GM20431 (cell line): ENCODE results near the gene SLC10A7.

Experiments
- in situ Hi-C: fragments of 300-500 bp; cut with MseI, MboI; formaldehyde crosslinking; loops from one replicate; pipeline ENCODE4 v1.15.0; 2020; ENCODE audit warnings: low sequenced_read_pairs; ENCODE audit not compliant: unreplicated experiment

SLC10A7 gene

DNA sequence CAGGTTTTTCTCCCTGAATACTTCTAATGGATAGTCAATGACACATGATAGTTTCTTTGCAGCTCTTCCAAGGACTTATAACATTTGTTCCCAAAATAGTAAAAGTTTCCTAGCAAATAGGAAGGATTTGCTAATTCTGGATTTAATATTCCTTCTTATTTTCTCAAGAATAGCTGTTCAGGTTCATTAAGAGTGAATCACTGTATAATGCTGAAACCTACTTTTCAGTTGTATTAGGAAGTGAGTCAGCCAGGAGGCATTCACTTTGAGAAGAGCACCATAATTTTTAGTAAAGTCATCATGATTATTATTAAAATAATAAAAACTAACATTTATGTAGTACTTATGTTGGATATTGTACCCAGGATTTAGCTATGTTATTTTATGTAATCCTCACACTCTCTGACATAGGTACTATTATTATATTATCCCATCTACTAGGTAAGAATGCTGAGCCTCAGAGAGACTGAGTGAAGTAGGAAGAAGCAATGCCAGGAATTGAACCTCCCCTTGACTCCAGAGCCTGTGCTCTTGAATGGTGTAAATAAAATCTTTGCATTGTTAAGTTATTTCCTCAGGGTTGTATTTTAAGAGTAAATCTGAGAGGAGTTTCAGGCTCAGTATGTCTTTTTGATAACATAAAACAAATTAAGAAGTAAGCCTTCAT is 192.6 kb downstream of the SLC10A7 start:
- in situ Hi-C loops = no loop called here

- in situ Hi-C loops = no loop called here
These were observed 193.7 kb downstream of the SLC10A7 start for GRCh38 chr4:146327859-146328650.

DNA sequence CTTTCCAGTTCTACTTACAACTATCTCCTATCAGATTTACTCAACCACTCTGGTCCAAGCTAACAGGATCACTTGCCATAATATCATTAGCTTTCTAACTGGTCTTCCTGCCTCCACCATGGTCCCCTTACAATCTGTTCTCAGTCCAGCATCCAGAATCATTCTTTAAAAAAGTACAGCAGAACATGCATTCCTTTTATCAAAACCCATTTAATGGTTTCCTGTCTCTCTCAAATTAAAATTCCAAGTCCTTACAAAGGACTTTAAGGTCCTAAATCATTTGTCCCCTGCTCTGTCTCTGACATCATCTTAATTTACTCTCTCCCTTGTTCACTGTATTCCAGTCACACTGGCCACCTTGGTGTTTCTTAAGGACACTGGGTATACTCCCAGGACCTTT is 202.8 kb downstream of the SLC10A7 start:
- in situ Hi-C loops = no loop called here

GRCh38 chr4:146317783-146318182 is 204.0 kb downstream of the SLC10A7 start:
- in situ Hi-C loops = no loop called here

- in situ Hi-C loops = no loop called here
These were observed 206.6 kb downstream of the SLC10A7 start for GRCh38 chr4:146315184-146315583.

GRCh38 chr4:146311238-146311970 is 210.3 kb downstream of the SLC10A7 start:
- in situ Hi-C loops = no loop called here

- in situ Hi-C loops = no loop called here
These were observed 211.3 kb downstream of the SLC10A7 start for GRCh38 chr4:146310319-146311021.

- in situ Hi-C loops = no loop called here
These were observed 212.8 kb downstream of the SLC10A7 start for GRCh38 chr4:146308951-146309350.

DNA sequence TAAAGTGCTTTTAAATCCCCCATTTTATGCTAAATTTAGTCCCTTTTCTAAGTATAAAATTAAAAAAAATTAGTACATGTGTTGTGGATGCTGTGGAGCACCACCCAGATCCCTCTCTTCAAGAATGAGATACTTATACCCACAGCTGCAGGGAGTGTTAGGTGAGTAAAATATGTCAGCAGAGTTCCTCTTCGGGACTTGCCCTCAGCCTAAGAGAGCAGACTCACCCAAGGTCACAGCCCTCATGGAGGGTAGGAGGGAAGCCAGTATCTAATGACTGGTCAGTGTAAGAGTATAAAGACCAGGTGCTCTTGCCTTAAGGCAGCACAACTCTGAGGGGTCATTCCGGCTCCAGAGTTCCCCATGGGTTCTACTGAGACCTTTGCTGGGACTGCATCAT is 218.9 kb downstream of the SLC10A7 start:
- in situ Hi-C loops = no loop called here

- in situ Hi-C loops = no loop called here
These were observed 222.1 kb downstream of the SLC10A7 start for GRCh38 chr4:146299607-146300006.

DNA sequence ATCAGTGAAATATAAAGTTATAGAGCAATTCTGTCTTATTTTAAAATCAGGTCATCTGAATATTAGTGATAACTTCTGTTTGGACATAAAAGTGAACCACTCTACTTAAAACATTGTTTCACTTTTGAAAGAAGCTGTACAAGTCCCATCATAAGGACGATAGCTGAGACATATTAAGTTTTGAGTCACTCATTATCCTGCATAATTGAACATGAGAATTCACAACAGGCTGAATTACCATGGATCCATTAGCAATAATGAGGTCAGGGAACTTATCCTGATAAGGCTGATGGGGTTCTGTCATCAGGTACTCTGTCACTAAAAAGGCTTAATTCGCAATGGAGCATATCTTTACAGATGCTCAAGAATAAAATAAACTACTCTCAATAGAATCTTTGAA is 227.0 kb downstream of the SLC10A7 start:
- in situ Hi-C loops = no loop called here

GRCh38 chr4:146292508-146292907 is 229.2 kb downstream of the SLC10A7 start:
- in situ Hi-C loops = no loop called here

GRCh38 chr4:146291313-146291712 is 230.4 kb downstream of the SLC10A7 start:
- in situ Hi-C loops = no loop called here

GRCh38 chr4:146288193-146288592 is 233.5 kb downstream of the SLC10A7 start:
- in situ Hi-C loops = no loop called here

DNA sequence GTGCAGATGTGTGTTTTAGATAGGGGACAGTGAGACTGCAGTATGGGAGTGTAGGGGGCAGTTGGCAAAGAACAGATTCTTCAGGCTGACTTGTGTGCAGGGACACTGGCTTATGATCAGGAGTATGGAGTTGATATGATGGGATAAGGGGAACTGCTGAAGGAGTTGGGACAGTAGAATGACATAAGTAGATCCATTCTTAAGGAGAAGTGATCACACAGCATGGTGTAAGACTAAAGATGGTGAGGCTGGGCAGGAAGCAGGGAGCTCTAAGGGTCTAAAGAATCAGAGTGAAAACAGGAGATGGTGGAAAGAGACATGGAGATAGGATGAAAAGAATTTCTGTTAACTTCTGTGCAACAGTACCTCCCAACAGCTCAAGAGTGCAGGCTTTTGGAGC is 236.7 kb downstream of the SLC10A7 start:
- in situ Hi-C loops = no loop called here

- in situ Hi-C loops = no loop called here
These were observed 237.7 kb downstream of the SLC10A7 start for GRCh38 chr4:146283758-146284651.

DNA sequence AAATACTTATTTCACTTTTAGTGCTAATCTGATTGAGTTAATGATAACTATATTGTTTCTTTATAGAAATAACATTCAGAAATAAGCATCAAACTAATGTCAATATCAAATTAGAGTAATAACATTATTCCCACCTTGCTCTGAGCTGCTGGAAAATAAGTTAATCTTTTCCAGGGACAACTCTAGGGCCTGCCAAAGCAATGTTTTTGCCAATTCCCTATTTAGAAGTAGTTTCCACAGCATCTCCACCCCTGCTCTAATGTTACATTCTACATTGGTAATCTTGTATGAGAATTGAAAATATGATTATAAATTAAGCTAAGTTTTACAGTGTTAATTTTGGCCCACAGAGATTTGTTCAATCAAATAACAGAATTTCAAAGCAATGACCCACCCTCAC is 239.1 kb downstream of the SLC10A7 start:
- in situ Hi-C loops = no loop called here

GRCh38 chr4:146278986-146279385 is 242.8 kb downstream of the SLC10A7 start:
- in situ Hi-C loops = no loop called here

- in situ Hi-C loops = no loop called here
These were observed 246.4 kb downstream of the SLC10A7 start for GRCh38 chr4:146275370-146275769.
